ENCODE data around the gene IL1RAP.
A peak's percentile ranks its signal among the peaks of the same experiment; 100 is the strongest.

The IL1RAP gene

DNA sequence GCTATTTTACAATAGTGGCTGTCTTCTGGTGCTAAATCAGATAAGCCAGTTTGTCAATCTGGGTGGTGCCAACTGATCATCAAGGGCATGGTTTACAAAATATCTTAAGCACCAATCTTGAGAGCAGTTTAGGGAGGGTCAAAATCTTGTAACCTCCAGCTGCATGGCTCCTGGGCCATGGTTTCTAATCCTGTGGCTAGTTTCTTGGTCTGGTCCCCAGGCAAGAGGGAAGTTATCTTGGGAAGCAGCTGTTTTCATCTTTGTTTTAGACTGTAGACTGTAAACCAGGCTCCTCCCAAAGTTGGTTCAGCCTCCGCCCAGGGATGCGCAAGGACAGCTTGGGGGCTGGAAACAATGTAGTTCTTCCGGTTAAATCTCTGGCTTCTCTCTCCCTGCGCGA is 166.8 kb downstream of the IL1RAP start:
- DNase-seq, result no peak

DNA sequence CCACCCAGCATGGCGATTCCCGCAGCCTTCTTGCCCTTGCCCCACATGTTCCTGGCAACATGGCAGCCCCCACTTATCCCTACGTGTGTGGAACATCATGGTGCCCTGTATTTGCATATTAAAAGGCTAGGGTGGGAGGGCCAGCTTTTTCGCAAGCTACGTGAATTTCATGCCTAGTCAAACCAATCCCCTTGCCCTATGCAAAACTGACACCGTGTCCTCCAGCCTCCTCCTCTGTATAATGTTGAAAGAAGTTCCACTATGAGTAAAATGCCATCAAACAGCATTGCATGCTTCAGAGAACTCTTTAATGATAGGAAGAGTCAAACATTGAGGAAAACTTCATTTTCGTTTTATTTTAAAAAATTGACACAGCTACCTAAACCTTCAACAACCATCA is 170.9 kb downstream of the IL1RAP start:
- DNase-seq, result no peak

DNA sequence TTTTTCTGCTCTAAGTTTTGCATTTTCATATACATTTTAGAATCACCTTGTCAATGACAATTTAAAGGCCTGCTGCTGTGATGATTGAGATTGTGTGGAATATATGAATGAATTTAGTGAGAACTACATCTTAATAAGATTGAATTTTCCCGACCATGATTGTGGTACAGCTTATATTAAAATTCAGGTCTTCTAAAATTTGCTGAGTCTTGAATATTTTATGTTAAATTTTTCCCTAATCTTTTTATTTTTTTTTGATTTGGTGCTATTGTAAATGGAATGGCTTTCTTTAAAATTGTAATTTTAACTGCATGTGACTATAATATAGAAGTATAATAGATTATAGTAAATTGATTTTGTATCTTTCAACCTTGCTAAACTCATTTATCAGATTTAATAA is 172.1 kb downstream of the IL1RAP start:
- no peak for DNase-seq

DNA sequence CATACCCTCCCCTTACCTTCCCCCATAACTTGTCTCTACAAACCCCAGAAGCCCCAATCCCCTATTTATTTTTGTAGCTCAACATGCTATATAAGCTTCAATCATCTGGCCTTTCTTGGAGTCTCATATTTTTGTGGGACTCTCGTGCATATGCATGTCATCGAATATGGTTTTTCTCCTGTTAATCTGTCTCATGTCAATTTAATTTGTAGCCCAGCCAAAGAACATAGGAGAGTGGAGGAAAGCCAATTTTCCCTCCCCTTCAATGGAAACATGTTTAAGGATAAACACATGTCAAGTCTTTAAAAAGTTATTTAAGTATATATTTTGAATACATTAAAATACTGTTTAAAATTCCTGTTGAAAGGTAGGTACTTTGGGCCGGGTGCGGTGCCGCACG is 176.4 kb downstream of the IL1RAP start:
- no peak for DNase-seq

DNA sequence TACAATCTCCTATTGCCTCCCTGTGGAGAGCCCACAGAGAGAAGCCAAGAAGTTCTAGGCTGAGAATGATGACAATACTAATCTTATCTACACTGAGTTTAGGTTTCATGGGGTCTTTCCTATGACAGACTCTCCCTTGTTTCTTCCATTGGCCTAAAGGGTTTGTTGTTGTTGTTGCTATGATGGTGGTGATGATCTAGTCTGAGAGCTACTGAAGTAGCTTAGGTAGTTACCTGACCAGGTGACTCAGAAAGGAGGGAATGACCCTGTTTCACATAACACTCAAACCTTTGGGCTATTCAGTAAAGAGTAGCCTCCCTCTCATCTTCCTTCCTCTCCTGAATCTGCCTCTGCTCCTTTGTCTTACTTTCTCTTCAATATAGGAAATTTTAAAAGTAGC is 178.4 kb downstream of the IL1RAP start:
- no peak for DNase-seq

DNA sequence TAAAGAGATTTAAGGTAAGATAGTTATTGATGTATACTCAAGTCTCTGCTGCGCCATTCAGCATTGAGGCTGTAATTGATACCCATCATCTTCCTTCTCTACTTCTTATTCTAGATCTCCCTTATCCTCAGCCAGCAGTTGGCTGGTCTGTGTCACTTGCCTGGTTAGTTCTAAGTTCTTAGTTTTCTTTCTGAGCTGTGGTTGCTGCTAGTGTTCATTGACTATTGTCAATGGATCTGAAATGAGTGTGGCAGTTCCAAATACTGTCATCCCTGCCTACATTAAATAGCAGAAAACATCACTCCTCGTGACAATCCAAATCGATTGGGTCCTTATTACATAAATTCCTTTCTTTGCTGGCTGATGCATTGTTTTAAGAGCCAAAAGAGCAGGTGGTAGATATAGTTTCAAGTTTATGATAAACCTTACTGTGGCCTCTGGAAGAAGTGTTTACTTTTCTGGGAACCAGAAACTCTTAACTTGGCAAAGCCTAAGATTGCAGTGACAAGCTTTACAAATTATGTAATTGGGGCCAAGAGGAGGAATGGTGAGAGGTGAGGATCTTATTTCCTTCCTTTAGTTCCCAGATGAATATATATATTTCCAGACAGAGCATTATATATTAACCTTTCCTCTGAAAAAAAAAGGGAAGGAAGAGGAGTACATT is 180.6 kb downstream of the IL1RAP start:
- DNase-seq, result no peak

DNA sequence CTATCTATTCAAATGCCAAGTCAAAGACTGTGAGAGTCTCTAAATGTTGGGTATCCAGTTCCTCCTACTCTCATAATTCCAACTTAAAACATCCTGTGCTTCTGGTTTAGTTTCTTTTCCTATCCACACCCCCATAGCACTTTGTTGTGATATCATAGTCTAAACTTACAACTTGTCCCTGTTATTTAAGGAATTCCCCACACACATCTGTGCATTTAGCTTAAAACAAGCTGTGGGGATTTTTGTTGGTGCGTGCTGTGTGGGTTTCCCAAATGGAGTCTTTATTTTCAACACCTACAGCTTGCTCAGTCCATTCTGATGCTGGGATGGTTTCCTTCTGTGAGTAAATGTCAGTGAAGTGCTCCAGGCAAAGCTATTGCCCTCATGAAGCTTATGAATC is 181.3 kb downstream of the IL1RAP start:
- DNase-seq, result no peak

DNA sequence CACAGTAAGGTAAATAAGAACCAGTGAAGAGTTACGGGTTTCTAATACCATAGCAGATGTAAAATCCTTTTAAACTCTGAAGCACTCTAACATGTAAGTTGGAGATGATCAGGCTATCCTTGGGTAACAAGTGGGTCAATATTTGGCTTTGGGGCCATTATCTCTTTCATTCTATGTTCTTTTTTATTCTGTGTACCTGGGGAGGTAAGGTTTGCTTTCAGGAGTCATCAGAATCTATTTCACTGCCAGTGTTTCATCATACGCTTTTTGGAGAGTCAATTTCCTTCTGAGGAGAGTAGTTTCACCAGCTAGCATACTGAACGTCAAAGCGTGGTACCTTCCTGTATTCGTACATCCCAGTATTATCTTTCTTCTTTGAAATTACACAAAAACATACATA is 182.1 kb downstream of the IL1RAP start:
- no peak for DNase-seq

DNA sequence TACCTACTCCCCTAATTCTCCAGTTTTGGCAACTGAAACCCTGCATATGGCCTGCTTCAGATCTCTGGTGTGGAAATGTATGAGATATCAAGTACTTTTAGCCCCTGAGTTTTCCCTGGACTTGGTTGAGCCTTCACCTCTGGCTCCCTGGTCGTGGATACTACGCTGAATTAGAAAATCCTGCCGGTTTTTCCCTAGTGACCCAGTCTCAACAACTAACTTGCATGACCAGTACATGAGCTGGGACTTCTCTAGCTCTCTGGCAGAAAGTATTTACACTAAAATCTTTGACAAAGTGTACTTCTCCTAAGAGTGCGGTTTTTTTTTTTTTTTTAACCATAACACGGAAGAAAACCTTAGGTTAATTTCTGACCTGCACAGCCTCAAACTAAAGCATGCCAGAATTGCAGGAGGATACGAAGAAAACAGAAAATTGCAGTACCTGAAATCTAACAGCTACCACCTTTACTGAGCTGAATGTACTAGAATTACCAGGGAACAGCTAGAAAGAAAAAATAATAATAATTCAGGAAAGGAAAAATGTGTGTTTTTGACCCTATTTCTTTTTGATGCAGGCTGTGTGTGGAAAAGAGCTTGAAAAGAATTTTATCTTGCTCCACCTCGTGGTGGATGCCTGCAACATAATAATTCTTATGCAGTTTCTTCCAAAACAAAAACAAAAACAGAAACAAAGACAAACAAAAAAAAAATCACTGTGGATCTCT is 183.1 kb downstream of the IL1RAP start:
- DNase-seq, result peak in 1 of 2 experiments; percentile 23

DNA sequence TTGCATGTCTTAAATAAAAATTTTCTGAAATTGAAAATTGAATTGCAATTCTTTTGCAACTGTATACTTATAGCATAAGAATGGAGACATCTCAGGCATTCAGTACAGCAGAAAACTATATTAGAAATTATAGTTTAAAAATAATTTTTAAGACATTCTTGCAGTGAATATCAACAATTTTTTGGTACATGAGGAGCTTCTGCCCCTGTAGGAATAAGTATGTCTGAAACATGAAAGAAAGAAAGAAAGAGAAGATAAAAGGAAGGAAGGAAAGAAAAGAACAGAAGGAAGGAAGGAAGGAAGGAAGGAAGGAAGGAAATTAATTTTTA is 183.6 kb downstream of the IL1RAP start:
- DNase-seq, result no peak

DNA sequence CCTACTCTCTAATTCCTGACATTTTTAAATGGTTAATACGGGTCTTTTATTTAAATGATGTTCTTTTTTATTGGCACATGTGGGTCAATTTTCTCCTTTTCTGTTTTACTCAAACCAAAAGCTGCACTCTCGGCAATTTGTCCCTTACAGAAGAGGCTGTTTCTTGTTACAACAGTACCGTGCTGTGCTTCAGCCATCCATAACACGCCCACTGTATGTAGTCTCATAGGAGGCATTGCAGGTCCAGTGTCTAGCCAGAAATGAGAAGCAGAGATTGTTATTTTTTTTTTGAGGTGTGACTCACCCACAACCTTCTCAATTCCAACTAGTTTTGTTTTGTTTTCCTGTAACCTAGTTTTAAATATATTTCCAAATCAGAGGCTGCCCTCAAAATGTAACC is 184.0 kb downstream of the IL1RAP start:
- no peak for DNase-seq

DNA sequence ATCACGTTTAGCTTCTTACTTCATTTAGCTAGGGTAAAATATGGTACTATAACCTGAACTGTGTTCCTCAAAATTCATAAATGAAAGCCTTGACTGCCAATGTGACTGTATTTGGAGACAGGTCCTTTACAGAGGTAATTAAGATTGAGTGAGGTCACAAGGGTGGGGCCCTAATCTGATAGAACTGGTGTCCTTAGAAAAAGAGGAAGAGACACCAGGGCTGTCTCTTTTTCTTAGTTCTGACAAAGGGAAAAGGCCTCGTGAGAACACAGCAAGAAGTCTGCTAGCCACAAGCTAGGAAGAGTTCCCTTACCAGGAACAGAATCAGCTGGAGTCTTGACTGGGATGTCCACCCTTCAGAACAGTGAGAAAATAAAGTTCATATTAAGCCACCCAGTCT is 185.9 kb downstream of the IL1RAP start:
- DNase-seq, result no peak

DNA sequence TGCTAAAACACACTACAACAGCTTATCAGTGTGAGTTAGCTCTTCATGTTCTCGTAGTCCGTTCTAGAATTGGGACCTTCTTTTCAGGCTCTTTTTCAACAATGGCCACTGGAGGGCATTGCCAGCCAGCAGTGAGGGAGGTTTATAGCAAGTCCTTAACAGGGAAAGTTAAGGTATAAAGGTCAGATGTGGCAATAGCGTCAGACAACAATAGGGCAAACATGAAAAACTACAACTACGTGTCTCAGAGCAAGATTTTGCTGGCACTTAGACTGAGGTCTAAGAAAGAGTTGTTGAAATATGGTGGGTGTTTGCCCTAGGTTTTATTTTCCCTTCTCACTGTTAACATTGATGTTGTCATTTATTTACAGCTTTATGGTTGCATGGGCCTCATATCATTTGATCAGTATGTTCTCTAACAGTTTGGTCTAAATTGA is 187.2 kb downstream of the IL1RAP start:
- peak in 1 of 2 experiments; percentile 34 for DNase-seq

DNA sequence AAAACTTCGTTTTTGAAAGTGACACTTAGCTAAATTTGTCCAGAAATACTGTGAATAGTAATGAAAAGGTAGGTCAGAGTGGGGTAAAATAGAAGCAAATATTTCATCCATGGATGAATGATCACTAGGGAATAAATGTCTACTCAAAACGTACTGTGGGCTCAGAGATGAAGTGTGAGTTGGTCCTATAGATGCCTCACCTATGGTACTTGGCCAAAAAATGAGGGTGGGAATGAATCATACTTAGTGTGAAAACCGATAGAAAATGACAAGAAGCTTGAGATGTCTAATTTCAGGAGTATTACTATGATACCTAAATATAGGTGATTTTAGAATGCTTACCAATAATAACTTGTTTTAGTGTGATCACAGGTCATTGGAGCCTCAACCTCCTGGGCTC is 192.7 kb downstream of the IL1RAP start:
- DNase-seq, result no peak
